OCI-LY1 (cell line): ENCODE measurements around the gene DCST1.

Experiments used
- CTCF ChIP-seq: fragments of 200-600 bp; sonication (generic), shearing (Covaris generic); IDR thresholded peaks from 2 replicates; pipeline ENCODE4 v1.5.1; 2017; ENCODE audit warnings: mild to moderate bottlenecking, antibody characterized with exemption, low read length, moderate library complexity, mixed read lengths
- EZH2 ChIP-seq: fragments of 200-600 bp; sonication (generic), shearing (Covaris generic); IDR thresholded peaks from 2 replicates; pipeline ENCODE4 v1.8.0; 2017; ENCODE audit warnings: borderline replicate concordance, mixed run types, mild to moderate bottlenecking, antibody characterized with exemption, low read length, moderate library complexity, mixed read lengths

- TF ChIP-seq CTCF, result no peak
- TF ChIP-seq EZH2, result no peak
Observed at GRCh38 chr1:155072531-155073289, 39.1 kb downstream of the DCST1 start.
